ENCODE results near the gene CD180. TPM values are rescaled to one million over a fixed set of nuclear protein-coding genes. Genes with fewer than 3 reads are reported as not detected.

The CD180 gene
- total RNA-seq, 4 donors from 2014 or later, result 0.37 to 0.83 (median 0.59) TPM; not detected in 1

- no peaks in the 10 kb centered on the region for H3K4me1 ChIP-seq
- no peak for DNase-seq
- H3K36me3 ChIP-seq, result no peaks in the 10 kb centered on the region
- H3K9me3 ChIP-seq, result no peaks in the 10 kb centered on the region
- intact Hi-C loops (cut with DNase I; ENCODE audit: low total_unique reads), result no loop called here
- no peak for TF ChIP-seq POLR2A (IDR thresholded peaks at IDR 0.05)
- TF ChIP-seq, protein P1, sequence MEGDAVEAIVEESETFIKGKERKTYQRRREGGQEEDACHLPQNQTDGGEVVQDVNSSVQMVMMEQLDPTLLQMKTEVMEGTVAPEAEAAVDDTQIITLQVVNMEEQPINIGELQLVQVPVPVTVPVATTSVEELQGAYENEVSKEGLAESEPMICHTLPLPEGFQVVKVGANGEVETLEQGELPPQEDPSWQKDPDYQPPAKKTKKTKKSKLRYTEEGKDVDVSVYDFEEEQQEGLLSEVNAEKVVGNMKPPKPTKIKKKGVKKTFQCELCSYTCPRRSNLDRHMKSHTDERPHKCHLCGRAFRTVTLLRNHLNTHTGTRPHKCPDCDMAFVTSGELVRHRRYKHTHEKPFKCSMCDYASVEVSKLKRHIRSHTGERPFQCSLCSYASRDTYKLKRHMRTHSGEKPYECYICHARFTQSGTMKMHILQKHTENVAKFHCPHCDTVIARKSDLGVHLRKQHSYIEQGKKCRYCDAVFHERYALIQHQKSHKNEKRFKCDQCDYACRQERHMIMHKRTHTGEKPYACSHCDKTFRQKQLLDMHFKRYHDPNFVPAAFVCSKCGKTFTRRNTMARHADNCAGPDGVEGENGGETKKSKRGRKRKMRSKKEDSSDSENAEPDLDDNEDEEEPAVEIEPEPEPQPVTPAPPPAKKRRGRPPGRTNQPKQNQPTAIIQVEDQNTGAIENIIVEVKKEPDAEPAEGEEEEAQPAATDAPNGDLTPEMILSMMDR (IDR thresholded peaks at IDR 0.05), result no peak
- H3K27ac ChIP-seq, result no peak overlapping the region
- H3K27me3 ChIP-seq, result no peaks in the 10 kb centered on the region
- no peak overlapping the region for H3K4me3 ChIP-seq
Observed at GRCh38 chr5:67243349-67243748, 46.8 kb upstream of the CD180 start.

DNA sequence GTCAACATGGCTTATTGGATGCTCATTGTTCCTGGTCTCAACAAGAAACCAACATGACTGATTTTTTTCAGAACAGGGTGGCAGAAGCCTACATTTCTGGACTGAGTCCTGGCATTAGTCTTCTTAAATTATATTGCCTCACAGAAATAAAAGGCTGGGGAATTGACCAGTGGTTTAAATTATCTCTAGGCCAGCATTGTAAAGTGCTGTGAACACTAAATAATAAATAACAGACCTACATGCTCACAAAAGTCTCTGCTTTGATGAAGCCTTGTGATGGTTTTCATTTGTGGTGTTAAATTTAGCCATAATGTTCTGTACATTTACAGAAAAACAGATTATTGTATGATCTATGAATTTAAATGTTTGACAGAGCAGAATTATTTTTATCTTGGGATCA is 44.7 kb upstream of the CD180 start:
- Histone ChIP-seq H3K27me3 (no peaks in the 10 kb centered on the region), H3K27ac (peak overlapping the region in 1 of 2 donors; percentile 52), H3K9me3 (no peaks in the 10 kb centered on the region), H3K36me3 (no peaks in the 10 kb centered on the region), H3K4me3 (no peak overlapping the region), H3K4me1 (no peaks in the 10 kb centered on the region)
- intact Hi-C loops (cut with DNase I; ENCODE audit: low total_unique reads), result no loop called here
- TF ChIP-seq, protein P1 (IDR thresholded peaks at IDR 0.05), result no peak
- TF ChIP-seq POLR2A (IDR thresholded peaks at IDR 0.05), result no peak
- DNase-seq, result no peak

- Histone ChIP-seq H3K4me3 (no peak overlapping the region), H3K9me3 (no peaks in the 10 kb centered on the region), H3K36me3 (no peaks in the 10 kb centered on the region), H3K4me1 (no peaks in the 10 kb centered on the region), H3K27me3 (no peaks in the 10 kb centered on the region), H3K27ac (peak overlapping the region in 1 of 2 donors; percentile 52)
- intact Hi-C loops (cut with DNase I; ENCODE audit: low total_unique reads), result no loop called here
- TF ChIP-seq POLR2A (IDR thresholded peaks at IDR 0.05), result no peak
- TF ChIP-seq, protein P1 (IDR thresholded peaks at IDR 0.05), result no peak
- DNase-seq, result no peak
Observed at GRCh38 chr5:67240846-67241245, 44.2 kb upstream of the CD180 start.

GRCh38 chr5:67240065-67240464 is 43.5 kb upstream of the CD180 start:
- no peaks in the 10 kb centered on the region for H3K9me3 ChIP-seq
- no peak for DNase-seq
- no peak for TF ChIP-seq POLR2A (IDR thresholded peaks at IDR 0.05)
- no peaks in the 10 kb centered on the region for H3K4me1 ChIP-seq
- intact Hi-C loops (cut with DNase I; ENCODE audit: low total_unique reads), result no loop called here
- no peak overlapping the region for H3K27ac ChIP-seq
- H3K27me3 ChIP-seq, result no peaks in the 10 kb centered on the region
- no peaks in the 10 kb centered on the region for H3K36me3 ChIP-seq
- H3K4me3 ChIP-seq, result no peak overlapping the region

DNA sequence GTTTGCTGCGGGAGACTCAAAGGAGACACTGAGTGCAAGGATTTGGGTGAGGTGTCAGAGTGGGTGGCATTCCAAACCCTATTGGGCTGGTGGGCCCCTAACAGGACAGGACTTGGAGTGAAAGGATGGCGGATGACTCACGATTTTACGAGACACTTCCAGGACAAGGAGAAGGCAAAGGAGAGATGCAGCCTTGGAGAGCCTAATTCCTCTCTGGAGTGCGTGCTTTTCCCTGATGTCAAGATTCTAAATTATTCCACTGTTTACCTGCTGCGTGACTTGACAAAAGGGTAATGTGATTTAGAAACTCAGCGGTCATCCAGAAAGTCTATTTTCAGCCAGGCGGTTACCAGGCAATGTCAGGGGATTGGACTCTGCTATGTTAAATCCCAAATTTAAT is 41.6 kb upstream of the CD180 start:
- intact Hi-C loops (cut with DNase I; ENCODE audit: low total_unique reads), result no loop called here
- TF ChIP-seq, protein P1 (IDR thresholded peaks at IDR 0.05), result no peak
- TF ChIP-seq POLR2A (IDR thresholded peaks at IDR 0.05), result no peak
- Histone ChIP-seq H3K9me3 (no peaks in the 10 kb centered on the region), H3K4me3 (no peak overlapping the region), H3K27me3 (no peaks in the 10 kb centered on the region), H3K36me3 (no peaks in the 10 kb centered on the region), H3K27ac (peak overlapping the region; percentile 54 to 67), H3K4me1 (no peaks in the 10 kb centered on the region)
- peak in 1 of 2 donors; percentile 72 for DNase-seq
